GM18867 (cell line): Measurements from ENCODE around the gene DBH.
"Not testable (repeated sequence)": the region's sequence is repeated elsewhere in the genome, so short reads cannot be mapped to it uniquely, and the experiment has no call there.

ENCODE experiments used
- ATAC-seq: cut with Tn5 transposase; IDR thresholded peaks from one replicate; pipeline ENCODE4 v1.9.1; 2021; ENCODE audit warnings: mild to moderate bottlenecking, moderate library complexity; ENCODE audit not compliant: unreplicated experiment

DBH gene

GRCh38 chr9:133621725-133622267 lies 14.4 kb upstream of the DBH start:
- ATAC-seq: no peak

- no peak for ATAC-seq
These were observed 13.6 kb upstream of the DBH start for GRCh38 chr9:133622555-133622954.

GRCh38 chr9:133626008-133626407 lies 10.2 kb upstream of the DBH start:
- not testable (repeated sequence) for ATAC-seq

DNA sequence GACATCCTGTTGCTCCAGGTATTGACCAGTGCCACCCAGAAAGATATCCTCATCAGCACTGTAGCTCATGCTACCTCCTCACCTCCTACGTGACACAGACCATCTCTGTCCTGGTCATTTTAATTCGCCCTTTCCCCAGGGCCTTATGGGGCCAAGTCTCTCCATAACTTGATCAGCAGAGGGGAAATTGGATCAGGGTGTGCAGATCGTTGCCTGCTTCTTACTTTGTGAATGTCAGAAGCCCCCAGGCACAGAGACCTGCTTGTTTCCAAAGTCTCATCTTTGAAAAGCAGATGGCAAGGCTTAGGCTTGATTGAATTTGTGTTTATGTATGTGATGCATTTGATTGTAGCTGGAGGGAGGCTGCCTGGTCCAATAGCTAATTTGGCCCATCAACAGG lies 8.8 kb upstream of the DBH start:
- no peak for ATAC-seq

GRCh38 chr9:133628766-133629165 lies 7.4 kb upstream of the DBH start:
- ATAC-seq: no peak

- ATAC-seq: no peak
These were observed 6.7 kb upstream of the DBH start for GRCh38 chr9:133629221-133630110.

GRCh38 chr9:133631111-133631510 lies 5.1 kb upstream of the DBH start:
- no peak for ATAC-seq

DNA sequence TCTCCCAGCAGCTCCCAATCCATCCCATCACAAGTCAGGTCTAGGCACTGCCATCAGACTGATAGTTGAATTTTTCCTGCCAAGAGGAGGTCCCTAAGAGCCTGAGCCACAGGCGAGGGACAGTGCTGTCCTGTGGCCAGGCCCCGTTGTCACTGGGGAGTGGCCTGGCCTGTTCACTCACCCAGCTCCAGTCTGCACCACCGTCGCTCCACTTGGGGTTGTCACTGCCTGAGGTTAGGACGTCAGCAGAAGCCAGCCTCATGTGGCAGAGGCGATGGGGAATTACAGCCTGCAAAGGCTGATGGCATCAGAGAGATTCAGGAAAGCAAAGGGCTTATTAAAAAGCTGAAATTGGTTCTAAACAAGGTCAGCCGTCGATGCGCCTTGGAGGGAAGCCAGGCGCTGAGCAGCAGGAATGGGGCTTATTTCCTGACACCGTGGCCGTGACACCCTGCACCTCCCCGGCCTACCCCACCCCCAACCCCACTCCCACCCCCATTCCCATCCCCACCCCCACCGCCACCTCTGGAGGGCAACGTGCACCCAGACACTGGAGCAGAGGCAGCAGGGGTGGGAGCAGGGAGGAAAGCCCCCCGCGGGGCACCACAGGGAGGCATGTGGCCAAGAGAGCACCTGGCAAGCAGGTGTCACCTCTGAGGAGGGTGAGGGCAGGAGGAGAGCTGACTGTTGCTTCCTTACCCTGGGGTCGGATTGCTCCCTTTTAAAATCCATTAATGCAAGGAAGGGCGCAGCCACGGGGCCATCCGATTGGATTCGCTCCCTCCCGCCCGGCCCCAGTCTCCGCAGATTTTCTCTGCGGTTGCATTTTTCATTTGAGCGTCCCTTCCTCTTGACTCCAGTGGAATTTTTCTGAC lies 3.1 kb upstream of the DBH start:
- no peak for ATAC-seq

- ATAC-seq: no peak
These were observed 2.5 kb upstream of the DBH start for GRCh38 chr9:133633681-133634080.

DNA sequence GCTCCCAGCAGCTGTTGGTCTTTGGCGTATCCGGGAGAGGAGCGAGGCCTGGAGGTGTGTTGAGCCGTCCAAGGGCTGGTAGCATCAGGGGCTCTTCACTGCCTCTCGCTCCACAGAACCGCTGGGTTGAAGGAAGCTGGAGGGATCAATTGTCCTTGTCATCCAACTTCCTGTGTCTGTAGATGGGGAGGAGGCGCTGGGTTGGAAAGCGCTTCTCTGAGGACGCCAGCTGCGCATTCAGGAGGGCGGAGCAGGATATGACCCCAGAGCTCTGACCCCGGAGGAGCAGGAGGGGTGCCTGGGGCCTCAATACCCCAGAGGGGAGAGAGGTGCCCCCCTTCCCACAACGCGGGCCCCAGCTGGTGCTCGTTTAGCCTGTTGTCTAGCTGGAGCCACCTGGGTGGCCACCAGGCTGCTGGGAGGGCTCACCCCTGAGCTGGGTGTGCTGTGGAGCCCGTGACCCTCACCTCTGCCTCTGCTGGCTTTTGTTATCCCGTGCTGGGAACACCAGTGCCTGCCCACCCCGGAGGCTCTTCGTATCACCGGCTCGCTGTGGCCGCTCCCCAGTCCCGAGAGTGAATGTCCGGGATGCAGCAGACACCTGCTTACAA lies 2.0 kb upstream of the DBH start:
- ATAC-seq: no peak

- no peak for ATAC-seq
These were observed 1.1 kb upstream of the DBH start for GRCh38 chr9:133635098-133635497.

DNA sequence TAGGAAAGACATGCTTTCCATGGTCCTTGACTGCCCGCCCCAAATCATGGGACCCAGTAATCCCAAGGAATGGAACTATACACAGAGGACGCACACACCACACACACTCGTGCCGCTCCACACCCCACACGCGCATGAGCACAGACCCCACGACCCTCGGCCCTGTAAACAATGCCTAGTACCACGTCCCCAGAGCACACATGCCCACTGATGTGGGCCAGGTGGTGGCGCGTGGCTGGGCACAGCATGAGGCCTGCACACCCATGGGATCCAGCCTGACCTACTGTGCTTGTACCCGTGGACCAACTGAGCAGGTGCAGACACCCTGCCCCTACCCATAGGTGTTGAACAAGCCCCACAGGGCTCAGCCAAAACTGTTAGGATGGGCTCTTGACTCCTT lies 739 bp downstream of the DBH start:
- ATAC-seq: no peak

GRCh38 chr9:133637451-133638055 lies 1.4 kb downstream of the DBH start:
- no peak for ATAC-seq

GRCh38 chr9:133638076-133638475 lies 1.9 kb downstream of the DBH start:
- ATAC-seq: no peak

DNA sequence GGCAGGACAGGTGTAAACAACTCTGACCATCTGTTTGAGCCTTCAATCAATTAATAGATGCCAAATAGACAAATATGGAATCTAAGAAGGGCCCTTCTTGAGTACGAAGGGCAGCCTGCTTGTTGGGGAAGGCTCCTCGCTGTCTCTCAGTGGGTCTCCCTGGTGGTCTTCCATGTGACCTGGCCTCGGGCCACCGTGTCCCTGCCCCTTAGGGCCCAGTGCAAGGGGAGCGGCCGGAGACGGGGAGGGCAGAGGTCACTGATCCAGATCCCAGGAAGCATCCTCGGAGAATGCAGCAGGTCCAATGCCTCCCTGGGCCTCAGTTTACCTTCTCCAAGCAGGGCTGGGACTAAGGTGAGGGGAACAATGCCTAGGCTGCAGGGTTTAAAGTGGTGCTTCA lies 2.5 kb downstream of the DBH start:
- no peak for ATAC-seq

DNA sequence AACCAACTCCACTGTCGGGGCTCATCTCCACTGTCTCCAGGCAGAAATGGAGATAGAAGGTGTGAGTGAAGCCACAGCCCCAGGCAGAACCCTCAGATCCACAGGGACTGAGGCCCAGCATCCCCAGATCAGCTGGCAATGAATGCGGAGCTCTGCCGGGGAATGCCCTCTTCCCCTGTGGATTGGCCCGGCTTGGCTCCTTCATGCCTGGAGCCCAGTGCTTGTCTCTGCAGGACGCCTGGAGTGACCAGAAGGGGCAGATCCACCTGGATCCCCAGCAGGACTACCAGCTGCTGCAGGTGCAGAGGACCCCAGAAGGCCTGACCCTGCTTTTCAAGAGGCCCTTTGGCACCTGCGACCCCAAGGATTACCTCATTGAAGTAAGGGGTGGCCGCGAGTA lies 3.5 kb downstream of the DBH start:
- no peak for ATAC-seq

- no peak for ATAC-seq
These were observed 4.0 kb downstream of the DBH start for GRCh38 chr9:133640160-133640559.

GRCh38 chr9:133640580-133641395 lies 4.6 kb downstream of the DBH start:
- no peak for ATAC-seq

- no peak for ATAC-seq
These were observed 5.2 kb downstream of the DBH start for GRCh38 chr9:133641396-133641655.

DNA sequence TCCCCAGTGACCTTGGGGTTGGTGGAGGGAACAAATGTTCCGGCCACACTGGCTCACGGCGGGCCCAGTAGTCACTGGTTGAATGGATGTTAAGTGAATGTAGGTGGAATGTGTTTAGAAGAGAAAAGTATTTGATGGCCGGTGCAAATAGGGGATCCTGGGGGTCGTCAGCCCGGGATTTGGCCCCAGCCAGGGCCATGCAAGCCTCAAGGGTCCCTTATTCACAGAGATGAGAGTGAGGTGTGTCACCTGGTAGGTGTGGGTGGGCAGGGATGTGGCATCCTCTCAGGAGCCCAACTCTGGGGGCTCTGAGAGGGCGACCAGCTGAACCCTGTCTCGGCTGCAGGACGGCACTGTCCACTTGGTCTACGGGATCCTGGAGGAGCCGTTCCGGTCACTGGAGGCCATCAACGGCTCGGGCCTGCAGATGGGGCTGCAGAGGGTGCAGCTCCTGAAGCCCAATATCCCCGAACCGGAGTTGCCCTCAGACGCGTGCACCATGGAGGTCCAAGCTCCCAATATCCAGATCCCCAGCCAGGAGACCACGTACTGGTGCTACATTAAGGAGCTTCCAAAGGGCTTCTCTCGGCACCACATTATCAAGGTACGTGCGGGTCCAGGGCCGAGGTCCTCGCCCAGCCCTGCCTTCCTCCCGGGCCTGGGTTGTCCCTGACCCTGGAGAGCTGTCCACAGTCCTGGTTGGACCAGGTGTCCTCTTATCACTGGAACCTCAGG lies 5.9 kb downstream of the DBH start:
- no peak for ATAC-seq
